Mucosa of descending colon (tissue), 3 donors: ENCODE results near the gene ITPKB. TPM values are rescaled to one million over a fixed set of nuclear protein-coding genes. Genes with fewer than 3 reads are reported as not detected.

Experiments used
- ATAC-seq: fragments of 200-7000 bp; cut with Tn5 transposase; one replicate; pipeline ENCODE4 v1.9.1; 2020; ENCODE audit warnings: mild to moderate bottlenecking, moderate library complexity
- DNase-seq, 3 donors: peaks; one replicate each; pipeline ENCODE4 v3.0.0-alpha.2; 2020
- H3K36me3 ChIP-seq: fragments of 200-600 bp; one replicate; pipeline ENCODE4 v1.8.0; 2021; ENCODE audit warnings: low read depth, mild to moderate bottlenecking
- H3K4me1 ChIP-seq: fragments of 200-600 bp; one replicate; pipeline ENCODE4 v1.8.0; 2021; ENCODE audit warnings: low read depth, mild to moderate bottlenecking
- H3K4me3 ChIP-seq: fragments of 200-600 bp; one replicate; pipeline ENCODE4 v1.8.0; 2021; ENCODE audit warnings: mild to moderate bottlenecking
- H3K9me3 ChIP-seq: fragments of 200-600 bp; one replicate; pipeline ENCODE4 v1.8.0; 2021; ENCODE audit warnings: mild to moderate bottlenecking
- intact Hi-C, 2 donors: fragments of 100-400 bp; cut with DNase I in 1 of 2; cut with micrococcal nuclease in 1 of 2; formaldehyde crosslinking; loops; one replicate each; pipeline versions ENCODE4 v1.11.0 to v1.11.1; 2022; cut with DNase I, micrococcal nuclease
- total RNA-seq, 3 donors: library from RNA; stranded (reverse); fragmentation: NEBNext Ultra II Directional in 2 of 3; extraction: Animal tissue kit (Norgen Biotek cat#: 25700) in 2 of 3; gene quantifications; one replicate each; pipeline versions ENCODE4 v1.2.1 to v1.2.4, GENCODE V29; 2021 to 2023
- TF ChIP-seq, protein P1 (sequence below): fragments of 200-600 bp; IDR thresholded peaks from one replicate; pipeline ENCODE4 v1.8.0; 2022; ENCODE audit warnings: antibody characterized with exemption, mild to moderate bottlenecking
- donor health status: DM: no; HTN: no; CAD: no; lungs with moderate emphysema.
- donor health status: DM: no; HTN: no; CAD: no.
- donor health status: DM: no; HTN: yes; CAD: no.

The ITPKB gene
- total RNA-seq, 3 donors from 2014 or later = 9.5 to 90.3 (median 11.7) TPM

DNA sequence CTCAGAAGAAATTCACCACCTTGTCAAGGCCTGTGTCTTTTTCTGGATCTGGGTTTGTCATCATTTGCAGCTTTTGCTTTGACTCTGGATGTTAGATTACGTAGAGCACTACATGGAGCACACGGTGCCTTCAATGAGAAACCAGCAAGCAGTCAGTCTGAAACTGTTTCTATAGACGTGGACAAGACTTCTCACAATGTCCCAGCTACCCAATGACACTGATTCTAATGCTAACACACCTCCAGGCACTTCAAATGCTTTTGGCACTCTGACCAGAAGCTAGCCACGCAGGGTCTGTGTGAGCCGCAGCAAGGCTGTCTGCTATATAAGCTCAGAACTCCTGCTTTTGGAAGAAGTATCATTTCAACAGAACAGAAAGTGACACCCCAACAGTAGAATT lies 38.2 kb downstream of the ITPKB start:
- Histone ChIP-seq H3K36me3 (no peaks in the 10 kb centered on the region), H3K4me1 (peaks cover 3% of the 10 kb centered on the region), H3K9me3 (no peaks in the 10 kb centered on the region), H3K4me3 (no peak overlapping the region)
- ATAC-seq = no peak
- DNase-seq = no peak
- intact Hi-C loops = no loop called here
- TF ChIP-seq, protein P1, sequence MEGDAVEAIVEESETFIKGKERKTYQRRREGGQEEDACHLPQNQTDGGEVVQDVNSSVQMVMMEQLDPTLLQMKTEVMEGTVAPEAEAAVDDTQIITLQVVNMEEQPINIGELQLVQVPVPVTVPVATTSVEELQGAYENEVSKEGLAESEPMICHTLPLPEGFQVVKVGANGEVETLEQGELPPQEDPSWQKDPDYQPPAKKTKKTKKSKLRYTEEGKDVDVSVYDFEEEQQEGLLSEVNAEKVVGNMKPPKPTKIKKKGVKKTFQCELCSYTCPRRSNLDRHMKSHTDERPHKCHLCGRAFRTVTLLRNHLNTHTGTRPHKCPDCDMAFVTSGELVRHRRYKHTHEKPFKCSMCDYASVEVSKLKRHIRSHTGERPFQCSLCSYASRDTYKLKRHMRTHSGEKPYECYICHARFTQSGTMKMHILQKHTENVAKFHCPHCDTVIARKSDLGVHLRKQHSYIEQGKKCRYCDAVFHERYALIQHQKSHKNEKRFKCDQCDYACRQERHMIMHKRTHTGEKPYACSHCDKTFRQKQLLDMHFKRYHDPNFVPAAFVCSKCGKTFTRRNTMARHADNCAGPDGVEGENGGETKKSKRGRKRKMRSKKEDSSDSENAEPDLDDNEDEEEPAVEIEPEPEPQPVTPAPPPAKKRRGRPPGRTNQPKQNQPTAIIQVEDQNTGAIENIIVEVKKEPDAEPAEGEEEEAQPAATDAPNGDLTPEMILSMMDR = no peak

DNA sequence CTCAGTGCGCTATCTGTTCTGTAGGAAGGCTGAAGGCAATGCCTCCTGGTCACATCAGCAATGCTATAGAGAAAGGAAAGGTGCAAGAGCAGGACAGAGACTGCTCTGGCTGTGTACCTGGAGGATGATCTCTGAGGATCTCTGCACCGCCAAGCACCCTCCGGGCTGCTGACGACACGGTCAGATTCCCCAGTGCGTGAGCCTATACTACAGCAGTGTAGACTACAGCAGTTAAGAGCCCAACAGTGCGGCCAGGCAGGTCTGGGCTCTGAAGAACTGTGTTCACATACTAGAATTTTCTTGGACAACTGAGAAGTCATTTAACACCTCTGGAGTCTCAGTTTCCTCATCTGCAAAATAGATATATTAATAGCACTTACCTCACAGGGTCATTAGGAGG lies 39.9 kb downstream of the ITPKB start:
- intact Hi-C loops = no loop called here
- no peak for DNase-seq
- TF ChIP-seq, protein P1 = no peak
- H3K36me3 ChIP-seq = no peaks in the 10 kb centered on the region
- ATAC-seq = no peak
- no peak overlapping the region for H3K4me3 ChIP-seq
- peaks cover 3% of the 10 kb centered on the region for H3K4me1 ChIP-seq
- no peaks in the 10 kb centered on the region for H3K9me3 ChIP-seq

DNA sequence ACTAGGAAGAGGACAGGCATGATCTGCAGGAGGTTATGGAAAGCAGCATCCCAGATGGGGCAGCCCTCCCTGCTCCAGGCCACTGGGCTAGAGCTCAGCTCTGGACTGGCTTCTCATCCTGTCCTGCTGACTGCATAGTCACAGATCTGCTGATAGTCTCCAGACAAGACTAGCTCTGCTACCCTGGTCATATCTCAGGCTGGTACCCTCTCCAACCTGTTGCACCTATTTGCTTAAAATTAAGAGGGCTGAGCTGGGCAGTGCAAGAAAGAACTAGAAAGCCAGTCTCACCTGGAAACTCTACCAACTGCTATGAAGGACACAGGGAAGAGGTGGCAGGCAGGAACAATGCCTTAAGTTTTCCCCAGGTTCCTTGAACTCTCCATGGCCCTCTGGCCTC lies 40.4 kb downstream of the ITPKB start:
- Histone ChIP-seq H3K4me3 (no peak overlapping the region), H3K4me1 (peaks cover 3% of the 10 kb centered on the region), H3K9me3 (no peaks in the 10 kb centered on the region), H3K36me3 (no peaks in the 10 kb centered on the region)
- ATAC-seq (no peak), DNase-seq (no peak)
- TF ChIP-seq, protein P1 = no peak
- intact Hi-C loops = no loop called here

DNA sequence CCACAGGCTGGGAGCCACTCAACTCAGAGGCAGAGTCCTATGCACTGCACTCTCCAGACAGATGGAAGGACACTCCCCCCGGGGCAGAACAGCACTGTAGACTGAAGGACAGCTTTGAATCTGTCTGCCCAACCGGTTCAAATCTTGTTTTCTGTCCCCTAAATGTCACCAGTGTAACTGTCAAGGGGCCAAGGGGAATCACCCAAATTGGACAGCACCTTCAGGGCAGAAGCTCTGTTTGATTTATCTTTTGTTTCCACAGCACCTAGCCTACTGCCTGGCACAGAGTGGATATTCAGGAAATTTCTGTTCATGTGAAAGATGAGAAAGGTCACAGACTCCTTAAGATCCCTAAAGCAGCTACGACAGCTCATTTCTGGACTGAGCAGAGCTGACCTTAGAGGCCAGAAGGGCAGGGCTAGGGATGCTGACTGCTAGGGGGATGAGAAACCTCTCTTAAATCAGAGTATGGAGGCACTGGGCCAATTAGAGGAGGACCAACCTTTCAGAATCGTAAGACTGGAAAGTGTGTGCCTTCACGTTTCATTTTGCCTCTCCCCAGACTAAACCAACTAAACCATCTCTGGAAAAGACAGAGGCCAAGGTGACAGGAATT lies 41.0 kb downstream of the ITPKB start:
- no peak overlapping the region for H3K4me3 ChIP-seq
- intact Hi-C loops = no loop called here
- peaks cover 3% of the 10 kb centered on the region for H3K4me1 ChIP-seq
- no peaks in the 10 kb centered on the region for H3K36me3 ChIP-seq
- DNase-seq (no peak), ATAC-seq (no peak)
- H3K9me3 ChIP-seq = no peaks in the 10 kb centered on the region
- TF ChIP-seq, protein P1 = no peak

DNA sequence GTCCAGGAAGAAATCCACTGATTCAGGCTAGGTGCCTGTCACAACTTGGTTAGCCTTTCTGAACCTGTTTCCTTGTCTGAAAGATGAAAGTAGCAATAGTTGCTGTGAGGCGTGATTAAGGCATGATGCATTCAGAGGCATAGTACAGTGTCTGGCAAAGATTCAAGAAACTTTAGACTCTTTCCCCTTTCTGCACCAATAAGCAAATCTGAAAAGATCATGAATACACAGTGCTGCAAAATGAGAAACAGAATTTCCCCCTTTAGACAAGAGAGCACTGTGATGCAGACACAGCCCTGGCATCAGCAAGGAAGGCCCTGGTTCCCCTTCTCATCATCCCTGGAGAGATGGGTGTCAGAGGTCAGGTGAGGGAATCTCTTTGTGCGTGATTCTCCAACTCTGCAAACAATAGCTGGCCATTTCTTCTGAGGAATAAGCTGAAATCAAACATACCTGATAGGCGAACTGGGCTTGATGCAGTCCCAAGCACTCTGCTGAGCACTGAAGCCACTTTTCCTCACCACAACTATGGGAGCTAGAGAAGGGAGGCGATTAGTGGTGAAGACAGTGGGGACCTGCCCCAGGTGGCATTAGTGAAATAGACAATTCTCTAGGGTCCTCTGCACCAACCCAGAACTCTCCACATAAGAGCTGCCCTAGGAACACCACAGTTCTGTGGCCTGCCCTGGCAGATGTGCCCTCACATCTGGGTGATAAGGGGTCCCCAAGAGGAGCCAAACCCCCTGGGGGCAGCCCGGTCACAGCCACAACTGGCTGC lies 41.7 kb downstream of the ITPKB start:
- peaks cover 3% of the 10 kb centered on the region for H3K4me1 ChIP-seq
- TF ChIP-seq, protein P1 = no peak
- ATAC-seq = peak; percentile 49
- H3K9me3 ChIP-seq = no peaks in the 10 kb centered on the region
- H3K36me3 ChIP-seq = no peaks in the 10 kb centered on the region
- intact Hi-C loops = no loop called here
- no peak for DNase-seq
- no peak overlapping the region for H3K4me3 ChIP-seq
